Kidney epithelial cell (primary cell): ENCODE measurements around the gene GNE. TPM values are rescaled to one million over a fixed set of nuclear protein-coding genes. Genes with fewer than 3 reads are reported as not detected.
A peak's percentile ranks its signal among the peaks of the same experiment; 100 is the strongest.
"Not testable (repeated sequence)": the region's sequence is repeated elsewhere in the genome, so short reads cannot be mapped to it uniquely, and the experiment has no call there.

Source experiments
- DNase-seq: peaks from one replicate; pipeline ENCODE4 v3.0.0-alpha.2; 2010; ENCODE audit warnings: low read depth
- H3K27me3 ChIP-seq: 2 replicates; pipeline ENCODE4 v1.6.0; 2011; ENCODE audit warnings: low read length; ENCODE audit not compliant: control insufficient read depth, insufficient read depth
- H3K36me3 ChIP-seq: 2 replicates; pipeline ENCODE4 v1.5.1; 2011; ENCODE audit warnings: low read length; ENCODE audit not compliant: control insufficient read depth, insufficient read depth
- H3K4me3 ChIP-seq: 2 replicates; pipeline ENCODE4 v1.5.1; 2011; ENCODE audit warnings: low read depth, mild to moderate bottlenecking, control low read depth, low read length
- CTCF ChIP-seq: IDR thresholded peaks from 2 replicates; pipeline ENCODE4 v1.5.1; 2011; ENCODE audit warnings: mild to moderate bottlenecking, moderate library complexity, low read length, control low read depth, inconsistent platforms; ENCODE audit not compliant: insufficient read depth, poor library complexity, severe bottlenecking
- total RNA-seq: library from RNA; depleted of rRNA; stranded (reverse); fragments of >200 nt; gene quantifications from 2 replicates; pipeline ENCODE4 v1.2.3, GENCODE V29; 2015

Gene GNE
- total RNA-seq, 1 donor from 2014 or later, result 23.9 TPM

DNA sequence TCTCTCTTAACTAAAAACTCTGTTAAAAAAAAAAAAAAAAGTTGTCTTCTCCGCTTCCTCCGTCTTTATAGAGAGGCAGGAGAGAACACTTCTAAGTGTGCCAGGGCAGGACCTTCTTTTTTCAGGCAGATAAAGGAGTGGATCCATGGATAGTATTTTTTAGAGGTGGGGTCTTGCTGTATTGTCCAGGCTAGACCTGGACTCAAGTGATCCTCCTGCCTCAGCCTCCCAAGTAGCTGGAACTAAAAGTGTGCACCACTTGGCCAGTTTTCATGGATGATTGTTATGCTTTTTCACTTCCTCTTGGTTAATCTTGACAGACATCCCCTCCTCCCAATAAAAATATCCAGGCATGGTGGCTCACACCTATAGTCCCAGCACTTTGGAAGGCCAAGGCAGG is 20.0 kb upstream of the GNE start:
- no peaks in the 10 kb centered on the region for H3K36me3 ChIP-seq
- no peak overlapping the region for H3K4me3 ChIP-seq
- H3K27me3 ChIP-seq, result no peaks in the 10 kb centered on the region
- no peak for TF ChIP-seq CTCF
- no peak for DNase-seq

GRCh38 chr9:36276781-36277181 is 18.5 kb upstream of the GNE start:
- H3K4me3 ChIP-seq, result peak overlapping the region; percentile 29
- peak; percentile 76 for DNase-seq
- H3K27me3 ChIP-seq, result no peaks in the 10 kb centered on the region
- no peaks in the 10 kb centered on the region for H3K36me3 ChIP-seq
- no peak for TF ChIP-seq CTCF

- DNase-seq, result no peak
- Histone ChIP-seq H3K36me3 (no peaks in the 10 kb centered on the region), H3K27me3 (no peaks in the 10 kb centered on the region), H3K4me3 (peak overlapping the region; percentile 29)
- TF ChIP-seq CTCF, result no peak
Measured at GRCh38 chr9:36276254-36276653, 18.0 kb upstream of the GNE start.

DNA sequence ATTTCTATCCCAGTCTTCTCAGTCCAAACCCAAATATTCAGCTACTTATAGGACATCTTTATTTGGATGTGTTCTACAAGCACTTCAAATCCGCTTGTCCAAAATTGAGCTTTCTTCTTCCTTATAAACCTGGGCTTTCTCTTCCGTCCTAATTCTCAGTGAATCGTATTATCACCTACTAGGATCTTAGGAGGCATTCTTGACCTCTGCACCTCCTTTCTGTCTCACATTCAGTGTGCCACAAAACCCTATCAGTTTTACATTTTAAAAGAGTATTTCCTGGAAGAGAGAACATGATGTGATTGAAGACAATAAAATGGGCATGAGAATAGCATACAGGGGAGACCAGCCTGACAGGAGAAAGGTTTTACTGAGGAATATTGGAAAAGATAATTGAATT is 16.8 kb upstream of the GNE start:
- Histone ChIP-seq H3K27me3 (no peaks in the 10 kb centered on the region), H3K4me3 (no peak overlapping the region), H3K36me3 (no peaks in the 10 kb centered on the region)
- DNase-seq, result no peak
- TF ChIP-seq CTCF, result no peak

DNA sequence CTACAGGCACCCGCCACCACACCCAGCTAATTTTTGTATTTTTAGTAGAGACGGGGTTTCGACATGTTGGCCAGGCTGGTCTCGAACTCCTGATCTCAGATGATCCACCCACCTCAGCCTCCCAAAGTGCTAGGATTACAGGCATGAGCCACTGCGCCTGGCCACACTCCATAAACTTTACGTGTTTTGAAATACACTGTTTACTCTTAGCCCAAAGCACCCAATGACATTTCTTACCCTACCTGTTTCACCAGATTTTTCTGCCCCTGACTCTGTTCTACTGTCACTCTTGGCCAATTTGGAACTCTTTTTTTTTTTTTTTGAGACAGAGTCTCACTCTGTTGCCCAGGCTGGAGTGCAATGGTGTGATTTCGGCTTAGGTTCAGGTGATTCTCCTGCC is 15.1 kb upstream of the GNE start:
- H3K4me3 ChIP-seq, H3K36me3 ChIP-seq, H3K27me3 ChIP-seq, DNase-seq: not testable (repeated sequence)

GRCh38 chr9:36268007-36268427 is 9.8 kb upstream of the GNE start:
- no peak for DNase-seq
- no peaks in the 10 kb centered on the region for H3K27me3 ChIP-seq
- H3K4me3 ChIP-seq, result no peak overlapping the region
- no peak for TF ChIP-seq CTCF
- H3K36me3 ChIP-seq, result no peaks in the 10 kb centered on the region
